GM21528 (cell line): ENCODE measurements around the gene AKAP6.
"Not testable (repeated sequence)": the region's sequence is repeated elsewhere in the genome, so short reads cannot be mapped to it uniquely, and the experiment has no call there.

Experiments used
- ATAC-seq: cut with Tn5 transposase; IDR thresholded peaks from one replicate; pipeline ENCODE4 v1.9.1; 2021; ENCODE audit warnings: mild to moderate bottlenecking, moderate library complexity; ENCODE audit not compliant: unreplicated experiment, low FRiP score

Gene AKAP6

DNA sequence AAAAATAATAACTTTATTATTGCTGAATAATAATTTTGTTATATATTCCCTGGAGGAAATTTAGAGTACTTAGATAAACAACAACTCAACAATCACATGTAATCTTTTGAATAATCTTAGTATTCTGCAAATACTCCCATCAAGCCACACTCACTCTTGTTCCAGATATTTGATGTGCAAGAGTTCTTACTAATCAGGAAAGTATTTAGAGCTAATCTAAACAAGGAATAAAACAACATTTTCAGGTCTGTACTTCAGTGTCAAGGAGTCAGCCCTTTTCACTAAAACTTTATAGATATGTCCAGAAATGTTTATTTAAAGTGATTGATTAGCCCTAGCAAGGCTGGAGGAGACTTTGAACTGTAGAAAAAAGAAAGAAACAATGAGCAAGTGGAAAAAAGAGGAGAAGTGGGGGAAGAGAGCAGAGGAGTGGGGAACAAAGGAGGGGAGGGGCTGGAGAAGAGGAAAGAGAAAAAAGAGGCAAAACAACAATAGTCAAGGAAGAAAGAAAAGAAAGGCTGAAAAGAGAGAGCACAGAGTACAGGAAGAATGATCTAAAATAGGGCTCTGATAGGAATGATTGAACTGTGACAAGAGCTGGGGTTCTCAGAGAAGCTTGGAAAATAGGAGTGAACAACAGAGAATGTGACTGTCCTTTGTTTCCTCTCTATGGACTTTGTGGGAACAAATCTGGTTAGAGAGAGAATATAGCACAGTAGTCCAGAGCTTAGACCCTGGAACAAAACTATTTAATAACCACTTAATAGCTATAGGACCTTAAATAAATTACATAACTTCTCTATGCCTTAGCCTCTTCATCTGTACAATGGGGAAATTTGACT, 238.7 kb downstream of the AKAP6 start:
- no peak for ATAC-seq

DNA sequence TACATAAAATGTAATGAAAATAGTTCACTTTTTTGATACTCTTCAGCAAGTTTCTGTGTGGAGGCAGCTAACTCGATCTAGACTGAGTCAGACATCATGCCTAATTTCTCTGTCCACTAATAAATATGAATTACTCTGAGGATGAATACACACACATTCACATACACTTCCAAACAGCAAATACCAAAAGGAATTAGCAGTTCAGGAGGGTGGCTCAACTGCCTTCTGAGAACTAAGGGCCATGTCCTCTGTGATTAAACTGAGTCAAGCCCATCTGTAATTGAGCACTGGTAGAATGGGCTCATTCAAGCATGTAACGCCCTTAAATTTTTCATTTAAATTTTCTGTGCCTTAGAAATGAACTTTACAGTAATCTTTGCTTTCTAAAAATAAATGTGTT, 242.5 kb downstream of the AKAP6 start:
- no peak for ATAC-seq

DNA sequence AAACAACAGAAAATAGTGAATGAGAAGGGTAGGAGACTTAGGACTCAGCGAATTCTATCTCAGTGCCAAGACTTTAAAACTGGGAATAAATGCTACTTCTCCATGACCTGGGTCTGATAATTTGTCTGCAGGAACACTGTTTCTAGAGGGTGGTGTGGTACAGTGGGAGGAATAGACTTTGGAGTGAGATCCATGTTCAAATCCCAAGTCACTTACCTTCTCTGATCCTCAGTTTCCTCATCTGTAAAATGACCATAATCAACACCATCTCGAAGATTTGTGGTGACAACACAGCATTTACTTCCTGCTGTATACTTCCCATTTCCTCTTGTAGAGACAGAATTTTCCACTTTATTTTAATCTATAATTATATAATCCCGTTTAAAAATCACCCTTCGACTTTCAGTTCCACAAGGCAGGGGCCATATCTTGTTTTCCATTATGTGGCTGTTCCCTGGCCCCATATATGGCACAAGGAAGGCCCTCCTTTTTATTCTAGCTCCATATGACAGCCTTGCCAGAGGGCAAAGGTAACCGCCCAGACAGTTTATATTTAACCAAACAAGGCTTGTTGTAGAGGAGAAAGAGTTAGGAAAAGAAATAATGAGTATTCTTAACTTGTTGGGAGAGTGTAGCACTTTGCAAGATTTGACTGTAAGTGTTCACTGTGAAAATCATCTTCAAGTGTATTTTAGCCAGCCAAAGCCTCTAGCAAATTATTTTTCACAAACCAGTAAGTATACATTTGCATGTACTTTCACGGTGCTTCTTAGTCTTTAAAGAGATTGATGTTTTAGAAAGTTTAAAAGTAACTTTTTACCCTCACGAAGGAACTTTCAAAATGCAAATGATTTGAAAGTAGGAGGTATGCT, 243.1 kb downstream of the AKAP6 start:
- peak; percentile 80 for ATAC-seq

DNA sequence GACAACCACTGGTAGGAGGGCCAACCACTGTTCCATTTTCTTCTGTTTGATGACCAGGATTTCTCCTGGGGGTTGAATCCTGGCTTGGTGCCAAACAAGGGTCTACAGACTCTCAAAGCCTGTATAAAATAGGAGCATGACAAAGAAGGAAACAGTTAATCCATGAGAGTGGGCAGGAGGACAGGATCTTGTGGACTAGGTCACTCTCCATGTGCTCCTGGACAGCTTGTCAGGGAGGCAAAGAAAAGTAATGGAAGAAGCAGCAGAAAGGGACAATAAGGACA, 243.7 kb downstream of the AKAP6 start:
- ATAC-seq, result no peak

DNA sequence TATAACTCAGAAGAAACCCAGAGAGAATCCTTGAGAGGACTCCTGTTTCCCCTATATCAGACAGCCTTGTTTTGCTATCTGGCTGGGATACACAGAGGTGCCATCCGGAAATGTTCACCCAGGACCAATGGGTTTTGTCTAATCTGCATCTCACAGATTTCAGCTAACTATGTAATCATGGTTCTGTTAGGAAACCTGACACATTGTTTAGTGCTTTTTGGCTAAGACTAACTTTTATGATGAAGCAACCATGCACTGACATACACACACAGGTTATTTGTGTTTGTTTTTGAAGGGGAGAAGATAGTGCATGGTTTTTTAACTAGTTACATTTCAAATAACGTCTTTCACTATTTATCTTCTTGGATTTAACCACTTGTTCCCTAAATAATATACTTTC, 245.2 kb downstream of the AKAP6 start:
- no peak for ATAC-seq

DNA sequence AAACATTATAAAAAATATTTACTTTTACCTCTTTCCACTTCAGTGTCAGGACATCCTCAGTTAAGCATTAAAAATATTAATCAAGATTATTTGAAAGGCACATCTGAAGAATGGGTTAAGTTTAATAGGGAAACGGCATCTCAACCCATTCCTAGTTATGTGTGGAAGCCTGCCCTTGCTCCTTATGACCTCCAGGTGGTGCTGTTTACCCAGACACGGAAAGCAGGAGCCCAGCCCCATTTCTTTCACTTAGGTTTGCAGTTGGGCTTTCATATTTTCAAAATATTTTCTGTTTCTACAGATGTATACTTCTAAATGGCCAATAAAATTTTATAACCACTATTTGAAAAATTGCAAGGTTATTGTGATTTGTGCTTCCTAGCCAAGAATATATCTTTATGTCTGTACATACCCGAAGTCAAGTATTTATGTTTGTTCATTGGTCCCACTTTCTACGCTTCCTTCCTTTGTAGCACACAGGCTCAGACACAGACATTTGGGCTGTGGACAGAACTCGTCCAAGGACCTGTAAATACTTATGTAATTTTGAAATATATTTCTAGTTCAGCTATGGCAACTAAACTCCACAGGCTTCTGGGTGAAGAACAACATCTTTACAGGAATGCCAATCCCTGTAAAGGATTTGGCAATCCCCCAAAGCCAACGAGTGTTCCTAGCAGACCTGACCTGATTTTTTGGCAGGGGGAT, 247.1 kb downstream of the AKAP6 start:
- ATAC-seq, result peak; percentile 52

DNA sequence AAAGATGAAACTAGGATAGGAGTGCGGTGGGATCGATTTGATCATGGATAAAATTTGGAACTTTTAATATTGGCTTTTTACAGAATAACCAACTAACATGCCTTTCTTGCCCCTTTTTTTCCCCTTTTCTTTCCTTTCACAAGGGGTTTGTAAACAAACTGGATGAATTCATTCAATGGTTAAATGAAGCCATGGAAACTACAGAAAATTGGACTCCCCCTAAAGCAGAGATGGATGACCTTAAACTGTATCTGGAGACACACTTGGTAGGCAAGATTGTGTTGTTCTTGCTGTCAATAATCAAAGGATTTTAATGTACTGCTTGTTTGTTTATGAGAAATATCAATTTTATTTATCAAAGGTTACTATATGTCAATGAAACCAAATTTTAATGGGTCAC, 247.9 kb downstream of the AKAP6 start:
- no peak for ATAC-seq

DNA sequence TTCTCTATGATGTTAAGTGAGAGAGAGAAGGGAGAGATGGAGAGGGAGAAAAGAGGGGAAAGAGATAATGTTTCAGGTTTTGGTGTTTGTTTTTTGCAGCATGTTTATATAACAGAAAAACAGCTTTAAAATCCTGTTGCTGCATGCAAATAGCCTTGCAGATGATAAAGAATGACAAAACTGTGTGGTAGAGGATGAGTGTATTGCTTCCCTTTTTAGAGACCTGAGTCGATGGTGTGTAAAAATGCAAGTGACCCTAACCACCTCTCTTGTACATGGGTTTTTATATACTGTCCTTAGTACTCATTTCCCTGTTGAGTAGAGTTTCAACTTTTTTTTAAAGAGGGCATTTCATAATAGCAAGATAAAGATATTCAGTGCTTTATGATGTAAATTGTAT, 249.1 kb downstream of the AKAP6 start:
- ATAC-seq, result peak; percentile 83

DNA sequence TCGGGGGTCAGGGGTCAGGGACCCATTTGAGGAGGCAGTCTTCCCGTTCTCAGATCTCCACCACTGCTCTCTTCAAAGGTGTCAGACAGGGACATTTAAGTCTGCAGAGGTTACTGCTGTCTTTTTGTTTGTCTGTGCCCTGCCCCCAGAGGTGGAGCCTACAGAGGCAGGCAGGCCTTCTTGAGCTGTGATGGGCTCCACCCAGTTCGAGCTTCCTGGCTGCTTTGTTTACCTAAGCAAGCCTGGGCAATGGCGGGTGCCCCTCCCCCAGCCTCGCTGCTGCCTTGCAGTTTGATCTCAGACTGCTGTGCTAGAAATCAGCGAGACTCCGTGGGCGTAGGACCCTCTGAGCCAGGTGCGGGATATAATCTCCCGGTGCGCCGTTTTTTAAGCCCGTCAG, 254.3 kb downstream of the AKAP6 start:
- ATAC-seq, result not testable (repeated sequence)

DNA sequence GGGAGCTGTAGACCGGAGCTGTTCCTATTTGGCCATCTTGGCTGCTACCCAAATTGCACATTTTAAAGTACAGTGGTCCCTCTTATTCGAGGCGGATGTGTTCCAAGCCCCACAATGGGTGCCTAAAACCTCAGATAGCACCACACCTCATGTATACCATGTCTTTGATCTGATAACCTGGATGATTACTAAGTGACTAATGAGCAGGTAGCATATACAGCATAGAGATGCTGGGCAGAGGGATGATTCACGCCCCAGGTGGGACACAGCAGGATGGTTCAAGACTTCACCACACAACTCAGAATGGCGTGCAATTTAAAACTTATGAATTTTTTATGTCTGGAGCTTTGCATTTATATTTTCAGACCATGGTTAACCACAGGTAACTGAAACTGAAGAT, 255.0 kb downstream of the AKAP6 start:
- ATAC-seq, result no peak

DNA sequence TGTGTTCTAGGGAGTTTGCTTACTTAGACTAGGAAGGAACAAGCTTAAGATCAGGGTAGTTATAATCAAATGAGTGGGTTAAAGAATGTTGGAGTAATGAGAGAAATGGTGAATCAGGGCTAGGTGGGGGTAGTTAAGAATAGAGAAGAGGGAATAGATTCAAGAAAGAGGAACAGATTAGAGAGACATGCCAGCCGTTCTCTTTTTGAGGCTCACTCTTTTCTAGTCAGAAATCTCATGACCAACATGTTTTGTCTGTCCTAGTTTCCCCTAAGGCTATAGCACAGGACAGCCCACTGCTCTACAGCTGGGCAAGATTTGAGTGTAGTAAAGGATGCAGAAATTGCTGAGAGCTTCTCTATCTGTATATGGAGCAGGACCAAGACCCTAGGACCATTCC, 258.4 kb downstream of the AKAP6 start:
- no peak for ATAC-seq

DNA sequence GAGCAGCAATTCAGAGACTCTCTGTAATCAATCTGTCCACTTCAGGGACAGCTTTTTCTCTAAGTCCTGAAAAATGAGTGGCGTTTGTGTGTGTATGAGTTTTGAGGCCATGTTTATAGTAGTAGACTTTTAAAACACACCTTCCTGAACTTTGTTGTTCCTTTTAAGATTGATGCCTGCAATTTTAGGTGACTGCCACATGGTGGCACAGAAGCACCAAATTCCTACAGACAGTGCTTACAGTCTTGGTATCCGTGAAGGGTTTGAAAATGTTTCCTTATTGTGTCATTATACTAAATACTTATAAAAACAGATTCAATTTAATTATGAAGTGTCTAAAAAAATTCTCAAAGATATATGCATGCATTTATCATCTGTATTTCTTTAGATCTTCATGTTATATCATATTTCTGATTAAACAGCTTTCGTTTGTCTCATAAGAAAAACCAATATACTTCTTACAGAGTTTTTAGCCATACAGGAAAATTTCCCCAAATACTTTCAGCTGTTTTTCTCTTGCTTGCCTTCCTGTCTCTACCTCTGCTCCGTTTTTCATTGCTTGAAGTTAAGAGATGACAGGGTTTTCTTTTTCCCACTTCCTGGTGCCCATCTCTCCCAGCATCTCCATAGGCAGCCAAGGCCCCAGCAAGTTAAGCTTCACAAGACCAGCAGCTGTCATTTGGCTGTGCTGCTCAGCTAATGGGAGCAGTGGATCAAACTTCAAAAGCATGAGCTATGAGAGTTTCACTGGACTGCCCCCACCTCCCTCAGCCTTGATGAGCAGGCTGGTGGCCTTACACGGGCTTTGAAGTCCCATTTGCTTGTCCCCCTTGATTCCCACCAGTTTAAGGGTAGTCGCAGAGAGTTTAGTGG, 259.6 kb downstream of the AKAP6 start:
- peak; percentile 60 for ATAC-seq

DNA sequence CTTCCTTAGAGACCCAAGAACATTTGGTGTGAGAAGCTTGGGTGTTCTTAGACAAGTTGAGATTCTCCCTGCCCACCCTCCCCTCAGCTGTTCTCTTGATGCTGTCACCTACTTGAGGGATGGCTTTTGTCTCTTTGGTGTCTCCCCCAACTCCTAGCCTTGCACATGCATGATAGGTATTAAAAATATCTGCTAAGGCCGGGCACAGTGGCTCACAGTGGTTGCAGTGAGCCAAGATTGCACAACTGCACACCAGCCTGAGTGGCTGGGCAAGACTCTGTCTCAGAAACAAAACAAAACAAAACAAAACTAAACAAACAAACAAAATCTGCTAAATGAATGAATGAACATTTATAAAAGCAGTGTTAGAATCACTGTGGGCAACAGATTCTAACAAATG, 261.1 kb downstream of the AKAP6 start:
- no peak for ATAC-seq

DNA sequence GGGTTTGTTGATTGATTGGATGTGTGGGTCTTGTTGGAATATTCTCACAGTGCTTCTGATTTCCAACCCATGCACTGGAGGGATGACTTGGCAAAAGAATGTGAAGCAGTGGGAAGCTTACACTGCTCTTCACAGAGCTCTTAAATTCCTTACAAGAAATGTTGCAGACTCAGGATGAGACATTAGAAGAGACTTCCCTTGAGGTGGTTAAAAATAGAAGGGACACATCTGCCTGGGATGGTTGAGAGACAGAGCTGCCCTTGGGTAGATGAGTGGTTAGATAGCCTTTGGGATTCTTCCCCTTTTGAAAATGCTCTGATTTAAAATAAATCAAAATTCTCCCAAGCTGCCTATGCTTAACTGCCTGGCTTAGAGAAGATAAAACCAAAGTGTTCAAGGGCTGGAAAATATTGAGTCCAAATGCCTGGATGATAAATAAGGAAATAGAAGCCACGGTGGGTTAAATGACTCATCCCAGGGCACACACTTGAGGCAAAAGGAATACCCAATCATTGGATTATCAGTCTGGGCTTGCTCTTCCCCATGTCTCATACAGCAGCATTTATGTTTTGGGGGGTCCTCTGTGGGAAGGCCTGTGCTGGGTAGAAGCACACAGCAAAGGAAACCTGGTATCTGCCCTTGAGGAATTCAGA, 264.3 kb downstream of the AKAP6 start:
- no peak for ATAC-seq

DNA sequence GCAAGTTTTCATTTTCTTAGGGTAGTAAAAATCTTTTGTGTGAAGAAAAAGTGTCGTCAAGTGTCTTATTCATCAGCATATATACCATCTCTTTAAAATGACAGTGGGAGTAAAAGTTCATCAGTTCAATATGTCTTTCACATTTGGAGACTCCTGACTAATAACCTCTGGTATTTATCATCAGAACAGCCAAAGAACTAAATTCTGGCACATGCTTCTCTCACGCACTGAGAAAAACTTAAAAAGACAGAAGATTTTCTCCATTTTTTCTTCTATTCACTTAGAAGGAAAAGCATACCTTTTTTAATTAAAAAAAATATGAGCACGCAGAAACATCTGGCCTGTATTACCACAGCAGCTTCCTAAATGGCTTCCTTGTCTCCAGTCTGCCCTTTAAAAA, 265.7 kb downstream of the AKAP6 start:
- no peak for ATAC-seq

DNA sequence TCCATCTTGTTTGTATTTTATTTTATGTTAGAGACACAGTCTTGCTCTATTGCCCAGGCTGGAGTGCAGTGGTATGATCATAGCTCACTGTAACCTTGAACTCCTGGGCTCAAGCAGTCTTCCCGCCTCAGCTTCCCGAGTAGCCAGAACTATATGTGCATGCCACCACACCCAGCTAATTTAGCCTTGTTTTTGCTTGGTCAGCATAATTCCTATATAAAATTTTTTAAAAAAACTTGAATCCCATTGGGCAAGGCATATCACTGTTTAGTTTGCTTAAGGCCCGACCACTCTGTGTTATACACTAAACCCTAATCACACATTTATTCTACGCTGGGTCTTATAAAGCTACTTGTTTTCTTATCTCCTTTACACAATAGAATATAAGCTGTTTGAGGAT, 266.4 kb downstream of the AKAP6 start:
- ATAC-seq, result no peak

DNA sequence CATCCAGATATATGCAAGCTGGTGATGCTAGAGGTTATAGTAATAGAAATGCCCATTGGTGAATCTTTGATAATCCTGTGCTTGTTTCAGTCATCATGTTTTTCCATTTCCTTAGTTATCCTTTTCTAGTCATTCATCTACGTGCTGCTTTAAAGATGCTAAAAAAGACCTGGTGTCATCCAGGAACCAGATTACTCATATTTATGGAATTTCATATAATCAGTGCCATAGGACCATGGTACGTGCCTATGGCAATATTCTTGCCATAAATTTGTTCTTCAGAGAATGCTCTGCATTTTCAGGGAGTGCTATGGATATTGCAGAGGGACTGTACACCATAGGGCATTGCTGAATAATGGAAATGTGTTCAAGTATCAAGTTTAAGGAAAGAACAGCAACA, 267.3 kb downstream of the AKAP6 start:
- ATAC-seq, result no peak

DNA sequence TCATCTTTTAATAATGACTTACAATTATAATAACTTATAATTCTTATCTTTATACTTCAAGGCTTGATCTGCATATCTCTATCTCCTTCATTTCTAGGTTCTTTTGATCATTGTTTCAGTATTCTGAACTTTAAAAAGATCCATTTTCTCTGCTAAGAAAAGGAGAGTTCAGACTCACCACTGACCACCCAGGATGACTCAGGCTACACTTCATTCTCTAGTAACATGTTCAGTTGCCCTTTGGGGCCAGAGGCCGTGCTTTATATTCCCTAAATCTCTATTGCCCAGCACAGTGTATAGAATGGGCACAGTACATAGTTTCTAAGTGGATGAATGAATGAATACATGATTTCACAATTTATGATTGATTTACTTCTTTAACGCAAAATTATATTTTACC, 268.7 kb downstream of the AKAP6 start:
- ATAC-seq, result no peak

DNA sequence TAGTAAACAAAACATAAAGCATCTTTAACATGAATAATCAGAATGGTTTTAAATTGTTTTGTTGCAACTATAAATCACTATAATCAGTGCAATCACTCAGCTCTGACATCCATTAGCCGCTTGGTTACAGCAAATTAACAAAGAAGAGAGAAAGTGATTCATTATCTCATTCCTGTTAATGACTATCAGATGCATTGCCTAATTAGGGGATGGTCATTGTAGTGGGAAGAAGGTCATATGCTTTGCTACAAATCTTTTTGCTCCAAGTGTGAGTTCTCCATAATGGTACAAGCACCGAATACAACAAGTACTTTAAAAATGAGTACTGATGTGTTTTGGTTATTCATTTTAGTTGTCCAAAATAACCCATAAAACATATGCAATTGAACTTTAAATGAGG, 272.0 kb downstream of the AKAP6 start:
- no peak for ATAC-seq

DNA sequence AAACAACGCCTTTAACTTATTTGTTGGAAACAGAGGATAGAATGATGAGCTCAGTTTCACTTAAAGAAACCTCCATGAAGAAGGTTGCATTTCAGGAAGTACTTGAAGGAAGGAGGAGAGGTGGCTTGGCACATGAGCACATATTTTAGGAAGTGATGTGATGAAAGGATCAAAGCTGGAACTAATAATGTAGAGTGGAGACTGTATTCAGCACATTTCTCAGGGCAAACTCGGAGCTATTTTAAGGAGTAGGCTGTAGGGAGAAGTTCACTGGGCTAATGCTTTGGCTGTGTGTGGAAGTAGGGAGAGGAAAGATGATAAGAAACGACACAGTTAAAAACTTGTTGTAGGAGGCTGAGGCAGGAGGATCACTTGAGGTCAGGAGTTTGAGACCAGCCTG, 272.8 kb downstream of the AKAP6 start:
- no peak for ATAC-seq
